HG03378 (cell line): ENCODE measurements around the gene CCDC182.

Source experiments
- ATAC-seq: cut with Tn5 transposase; IDR thresholded peaks from one replicate; pipeline ENCODE4 v1.9.1; 2021; ENCODE audit warnings: mild to moderate bottlenecking, moderate library complexity; ENCODE audit not compliant: unreplicated experiment

Gene CCDC182

DNA sequence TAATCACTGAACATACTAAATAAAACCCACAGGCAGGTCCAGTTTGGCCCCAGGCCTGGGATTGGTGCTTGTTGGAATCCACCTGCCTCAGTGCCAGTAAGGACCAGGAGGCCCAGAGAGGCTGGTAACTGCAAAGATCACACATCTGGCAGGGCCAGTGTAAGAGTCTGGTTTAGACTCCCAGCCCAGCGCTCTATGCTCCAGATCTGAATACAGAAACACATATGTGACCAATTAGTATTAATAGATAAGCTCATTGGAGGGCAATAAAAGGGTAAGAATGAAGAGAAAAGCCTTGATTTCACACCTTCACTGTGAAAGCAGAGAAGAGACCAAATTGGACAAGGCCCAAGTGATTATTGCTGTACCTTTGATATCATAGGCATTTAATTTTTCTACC lies 13.6 kb upstream of the CCDC182 start:
- no peak for ATAC-seq

- ATAC-seq: no peak
These were observed 12.6 kb upstream of the CCDC182 start for GRCh38 chr17:57757735-57758134.

GRCh38 chr17:57756951-57757350 lies 11.9 kb upstream of the CCDC182 start:
- no peak for ATAC-seq

DNA sequence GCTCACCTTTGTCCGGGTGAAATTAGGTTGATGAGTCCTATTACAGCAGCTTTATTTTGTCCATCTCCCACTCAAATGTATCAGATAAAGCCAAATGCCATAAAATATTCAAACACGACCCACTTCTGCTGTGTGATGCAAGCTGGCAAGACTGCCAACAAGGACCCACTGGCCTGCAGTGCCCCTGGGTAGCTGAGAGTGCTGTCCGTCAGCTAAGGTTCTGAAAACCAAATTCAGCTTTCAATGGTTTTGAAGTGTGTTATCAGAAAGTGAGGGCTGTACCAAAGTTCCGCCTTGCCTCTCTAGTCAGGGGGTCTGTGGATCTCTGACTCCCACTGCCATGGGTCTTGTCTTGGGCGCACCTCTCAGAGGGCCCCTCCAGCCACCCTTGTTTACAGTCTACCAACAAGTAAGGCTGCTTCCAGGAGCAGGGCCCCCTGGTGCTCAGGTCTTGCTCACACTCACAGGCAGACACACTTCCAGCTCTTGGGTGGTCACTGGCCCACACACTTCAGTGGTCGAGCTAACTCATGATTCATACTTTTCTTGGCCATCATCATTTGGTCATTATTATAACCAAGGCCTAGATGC lies 10.5 kb upstream of the CCDC182 start:
- no peak for ATAC-seq

GRCh38 chr17:57752031-57752905 lies 7.2 kb upstream of the CCDC182 start:
- no peak for ATAC-seq

GRCh38 chr17:57751348-57751971 lies 6.4 kb upstream of the CCDC182 start:
- no peak for ATAC-seq

- ATAC-seq: no peak
These were observed 5.8 kb upstream of the CCDC182 start for GRCh38 chr17:57750895-57751294.

DNA sequence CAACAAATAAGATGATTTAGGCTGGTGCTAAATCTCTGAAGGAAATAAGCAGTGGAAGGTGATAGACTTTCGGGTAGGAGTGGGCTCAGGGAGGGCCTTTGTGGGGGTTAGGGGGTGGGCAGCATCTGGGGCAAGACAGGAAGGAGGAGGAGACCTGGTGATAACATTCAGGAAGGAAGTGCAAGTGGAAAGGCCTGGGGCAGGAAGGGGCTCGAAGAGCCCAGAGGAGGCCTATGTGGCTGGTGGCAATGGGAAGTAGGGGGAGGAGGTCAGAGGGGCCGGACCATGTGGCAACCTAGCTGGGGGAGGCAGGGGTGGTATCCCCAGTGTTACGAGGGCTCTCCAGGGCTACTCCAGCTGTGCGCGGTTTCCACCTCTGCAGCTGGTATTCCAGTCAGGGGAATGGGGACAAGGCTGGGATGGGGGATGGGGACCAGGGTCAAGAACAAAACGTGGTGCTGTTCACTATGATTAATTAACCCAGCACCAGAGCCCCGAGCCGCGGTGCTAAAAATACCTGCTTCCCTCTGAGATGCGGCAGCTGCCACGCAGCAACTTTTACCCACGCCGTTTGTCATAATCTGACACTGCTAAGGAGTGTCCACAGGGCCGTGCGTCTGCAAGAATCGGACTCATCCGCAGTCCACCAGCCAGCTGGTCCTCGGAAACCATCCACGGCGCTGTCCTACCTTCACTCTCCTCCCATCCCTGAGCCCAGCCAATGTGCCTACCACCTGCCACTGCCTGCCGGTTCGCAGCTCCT lies 5.2 kb upstream of the CCDC182 start:
- no peak for ATAC-seq

DNA sequence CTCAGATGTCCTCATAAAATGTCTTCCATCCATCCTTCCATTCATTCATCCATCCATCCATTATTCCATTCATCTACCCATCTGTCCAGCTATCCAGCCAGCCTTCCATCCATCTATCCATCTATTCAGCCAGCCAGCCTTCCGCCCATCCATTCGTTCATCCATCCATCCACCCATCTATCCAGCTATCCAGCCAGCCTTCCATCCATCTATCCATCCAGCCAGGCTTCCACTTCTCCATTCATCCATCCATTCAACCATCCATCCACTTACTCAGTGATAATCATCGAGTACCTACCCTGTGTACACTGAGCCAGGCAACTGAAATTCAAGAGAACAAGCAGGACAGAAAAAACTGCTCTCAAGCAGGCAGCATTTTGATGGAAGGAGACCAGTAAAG lies 4.6 kb upstream of the CCDC182 start:
- no peak for ATAC-seq

GRCh38 chr17:57747221-57748017 lies 2.3 kb upstream of the CCDC182 start:
- no peak for ATAC-seq

- ATAC-seq: no peak
These were observed 1.1 kb upstream of the CCDC182 start for GRCh38 chr17:57746221-57746620.

GRCh38 chr17:57744195-57745170 lies 616 bp downstream of the CCDC182 start:
- no peak for ATAC-seq

DNA sequence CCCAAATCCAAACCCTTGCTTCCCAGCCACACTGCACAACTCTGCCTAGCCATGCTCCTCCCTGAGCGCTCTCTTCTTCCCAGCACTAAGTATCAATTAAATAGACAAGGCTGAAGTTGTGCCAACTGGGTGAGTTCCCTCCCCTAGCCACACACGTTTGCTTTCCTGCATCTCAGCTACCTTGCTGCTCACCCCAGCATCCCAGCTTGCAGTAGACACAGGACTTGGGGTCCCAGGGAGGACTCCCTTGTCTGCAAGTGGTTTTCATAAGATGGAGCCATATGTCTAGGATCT lies 4.9 kb downstream of the CCDC182 start:
- ATAC-seq: no peak

DNA sequence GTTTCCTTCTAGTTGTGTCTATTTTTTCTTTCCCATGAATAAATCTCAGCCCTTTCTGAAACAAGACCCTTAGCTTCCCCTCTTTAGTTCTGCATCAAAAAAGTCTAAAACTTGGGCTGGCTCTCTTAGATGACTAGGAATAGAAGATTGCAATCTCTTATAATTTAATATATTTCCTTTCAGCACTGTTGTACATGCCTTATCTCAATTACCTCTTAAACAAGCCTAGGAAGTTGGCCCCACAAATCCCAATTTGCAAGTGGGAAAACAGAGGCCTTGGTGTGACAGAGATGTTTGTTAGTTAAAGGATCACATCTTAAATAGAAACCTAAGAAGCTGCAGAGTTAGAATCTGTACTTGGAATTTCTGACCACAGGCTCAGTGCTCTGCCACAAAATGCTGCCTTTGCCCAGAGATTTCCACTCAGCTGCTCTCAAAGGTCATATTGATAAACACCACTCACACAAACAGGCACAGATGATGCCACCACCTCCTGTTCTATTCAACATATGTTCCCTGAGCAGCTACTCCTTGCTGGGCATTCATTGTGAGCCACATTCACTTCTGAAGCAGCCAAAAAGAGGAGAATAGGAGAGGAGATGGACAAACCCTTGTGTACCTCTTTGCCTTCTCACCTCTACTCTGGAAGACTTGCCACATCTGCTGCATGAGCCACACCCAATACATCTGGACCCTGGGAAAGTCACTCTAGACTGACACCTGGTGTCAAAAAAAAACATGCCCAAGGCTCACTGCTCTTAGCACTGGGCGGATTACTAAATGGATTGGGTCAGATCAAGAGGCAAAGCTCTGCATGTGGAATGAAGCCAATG lies 5.5 kb downstream of the CCDC182 start:
- no peak for ATAC-seq

- ATAC-seq: no peak
These were observed 7.6 kb downstream of the CCDC182 start for GRCh38 chr17:57737450-57737849.

GRCh38 chr17:57735707-57736106 lies 9.4 kb downstream of the CCDC182 start:
- ATAC-seq: no peak

DNA sequence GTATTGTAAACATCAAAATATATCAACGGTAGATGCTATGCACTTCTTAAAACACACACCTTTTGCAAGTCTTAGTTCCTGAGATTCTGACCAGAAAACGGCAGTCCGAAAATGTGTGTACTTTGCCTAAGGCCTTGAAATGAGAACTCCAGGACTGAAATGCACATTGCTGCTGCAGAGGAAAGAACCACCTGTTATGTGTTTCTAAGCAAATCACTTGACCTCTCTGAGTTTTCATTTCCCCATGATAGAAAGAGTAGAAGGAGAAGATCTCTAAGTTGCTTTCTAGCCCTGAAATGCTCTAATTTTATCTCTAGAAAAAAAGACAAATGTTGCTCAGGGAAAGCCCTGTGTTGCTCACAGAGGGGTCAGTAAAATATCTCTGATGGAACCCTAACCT lies 9.9 kb downstream of the CCDC182 start:
- ATAC-seq: no peak

- ATAC-seq: no peak
These were observed 12.0 kb downstream of the CCDC182 start for GRCh38 chr17:57733085-57733484.

GRCh38 chr17:57732062-57732461 lies 13.0 kb downstream of the CCDC182 start:
- no peak for ATAC-seq
